Sigmoid colon (tissue), 7 donors: ENCODE results near the gene PRKCA. TPM values are rescaled to one million over a fixed set of nuclear protein-coding genes. Genes with fewer than 3 reads are reported as not detected.
"Not testable (repeated sequence)": the region's sequence is repeated elsewhere in the genome, so short reads cannot be mapped to it uniquely, and the experiment has no call there.

ENCODE experiments used
- DNase-seq: peaks from one replicate; pipeline ENCODE4 v3.0.0-alpha.2; 2019
- H3K27ac ChIP-seq, 4 donors: fragments of 200-600 bp; sonication (generic); one replicate each; pipeline ENCODE4 v1.5.1; 2016 to 2019; ENCODE audit warnings: mild to moderate bottlenecking in 1 of 4
- H3K27me3 ChIP-seq, 3 donors: fragments of 200-600 bp; sonication (generic); one replicate each; pipeline ENCODE4 v1.5.1; 2019; ENCODE audit warnings: mild to moderate bottlenecking in 1 of 3
- H3K36me3 ChIP-seq, 4 donors: fragments of 200-600 bp; sonication (generic); one replicate each; pipeline ENCODE4 v1.5.1; 2016 to 2019
- H3K4me1 ChIP-seq, 4 donors: fragments of 200-600 bp; sonication (generic); one replicate each; pipeline ENCODE4 v1.5.1; 2017 to 2019
- H3K4me3 ChIP-seq, 4 donors: fragments of 200-600 bp; sonication (generic); one replicate each; pipeline ENCODE4 v1.5.1; 2017 to 2019; ENCODE audit warnings: mild to moderate bottlenecking in 2 of 4, moderate library complexity in 1 of 4
- H3K9me3 ChIP-seq, 4 donors: fragments of 200-600 bp in 3 of 4; sonication (generic) in 3 of 4; one replicate each; pipeline versions ENCODE4 v1.5.1 to v1.6.1; 2013 to 2019
- EP300 ChIP-seq, 4 donors: sonication (generic); formaldehyde crosslinking; IDR thresholded peaks; one replicate each; pipeline ENCODE4 v1.6.1; 2017; ENCODE audit warnings: antibody characterized with exemption in 4 of 4
- POLR2A ChIP-seq, 2 donors: fragments of 450-650 bp; IDR thresholded peaks; one replicate each; pipeline ENCODE4 v1.6.1; 2016; ENCODE audit warnings: antibody characterized with exemption in 2 of 2, mild to moderate bottlenecking in 2 of 2, moderate library complexity in 2 of 2
- POLR2AphosphoS5 ChIP-seq, 4 donors: sonication (generic); formaldehyde crosslinking; IDR thresholded peaks; one replicate each; pipeline ENCODE4 v1.6.1; 2017; ENCODE audit warnings: antibody characterized with exemption in 4 of 4
- WGBS, 2 donors: extraction: QIAGEN DNeasy Blood & Tissue Kit; methylation state at CpG; one replicate each; pipeline ENCODE4 v1.1.7; 2013; 5-methylcytosine and 5-hydroxymethylcytosine counted together
- intact Hi-C: fragments of 100-400 bp; cut with DNase I; formaldehyde crosslinking; loops from one replicate; pipeline ENCODE4 v1.15.1; 2023
- polyA plus RNA-seq, 3 donors: library from polyadenylated mRNA; stranded (reverse); fragments of 200-250 nt; gene quantifications; one replicate each; pipeline ENCODE4 v1.2.3, GENCODE V29; 2013
- total RNA-seq, 4 donors: library from RNA; depleted of rRNA; stranded (reverse); fragments of >200 nt; gene quantifications; one replicate each; pipeline ENCODE4 v1.1.0, GENCODE V29; 2016
- TF ChIP-seq, protein P1 (sequence below), 4 experiments: fragments of 450-650 bp in 3 of 4; fragments of 200-600 bp in 1 of 4; IDR thresholded peaks; one replicate each; pipeline ENCODE4 v1.5.1; 2016 to 2019; ENCODE audit warnings: antibody characterized with exemption in 4 of 4, mild to moderate bottlenecking in 3 of 4, moderate library complexity in 2 of 4
- donor health status: healthy with polysubstance abuse.
- donor health status: Bipolar disorder and iron deficiency.
- donor health status: healthy.

The PRKCA gene
- total and polyA plus RNA-seq, 7 donors = 6.6 to 58.4 (median 42.6) TPM

DNA sequence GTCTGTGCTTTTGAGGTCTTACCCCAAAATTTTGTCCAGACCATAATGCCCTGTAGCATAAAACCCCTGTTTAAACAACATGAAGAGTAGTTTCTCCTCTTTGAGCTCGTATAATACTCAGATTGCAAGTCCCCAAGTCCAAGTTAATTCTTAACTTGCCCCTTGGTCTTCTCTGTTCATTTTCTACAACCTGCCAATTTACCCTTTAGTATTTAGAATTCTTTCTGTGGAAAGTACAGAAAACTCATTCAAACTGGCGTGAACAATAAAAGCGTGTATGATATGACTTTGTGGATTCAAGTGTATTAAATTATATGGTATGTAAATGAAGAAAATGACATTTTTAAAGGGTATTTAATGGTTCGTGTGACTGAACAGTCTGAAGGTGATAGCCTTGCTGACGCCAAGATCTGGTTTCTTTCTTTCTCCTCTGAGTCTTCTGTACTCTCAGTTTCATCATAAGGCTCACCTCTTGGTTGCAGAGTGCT lies 185.6 kb downstream of the PRKCA start:
- no peaks in the 10 kb centered on the region for H3K36me3 ChIP-seq
- 15 to 70% methylated on average over 5 of the region's 5 CpGs for WGBS, 2 donors
- H3K27me3 ChIP-seq = no peaks in the 10 kb centered on the region
- H3K27ac ChIP-seq = no peak overlapping the region
- no peak for DNase-seq
- peaks cover 0 to 12% (median 1%) of the 10 kb centered on the region in 4 donors for H3K4me1 ChIP-seq
- H3K4me3 ChIP-seq = no peak overlapping the region
- H3K9me3 ChIP-seq = no peaks in the 10 kb centered on the region
- TF ChIP-seq POLR2A (IDR thresholded peaks at IDR 0.05) = no peak
- TF ChIP-seq, protein P1, sequence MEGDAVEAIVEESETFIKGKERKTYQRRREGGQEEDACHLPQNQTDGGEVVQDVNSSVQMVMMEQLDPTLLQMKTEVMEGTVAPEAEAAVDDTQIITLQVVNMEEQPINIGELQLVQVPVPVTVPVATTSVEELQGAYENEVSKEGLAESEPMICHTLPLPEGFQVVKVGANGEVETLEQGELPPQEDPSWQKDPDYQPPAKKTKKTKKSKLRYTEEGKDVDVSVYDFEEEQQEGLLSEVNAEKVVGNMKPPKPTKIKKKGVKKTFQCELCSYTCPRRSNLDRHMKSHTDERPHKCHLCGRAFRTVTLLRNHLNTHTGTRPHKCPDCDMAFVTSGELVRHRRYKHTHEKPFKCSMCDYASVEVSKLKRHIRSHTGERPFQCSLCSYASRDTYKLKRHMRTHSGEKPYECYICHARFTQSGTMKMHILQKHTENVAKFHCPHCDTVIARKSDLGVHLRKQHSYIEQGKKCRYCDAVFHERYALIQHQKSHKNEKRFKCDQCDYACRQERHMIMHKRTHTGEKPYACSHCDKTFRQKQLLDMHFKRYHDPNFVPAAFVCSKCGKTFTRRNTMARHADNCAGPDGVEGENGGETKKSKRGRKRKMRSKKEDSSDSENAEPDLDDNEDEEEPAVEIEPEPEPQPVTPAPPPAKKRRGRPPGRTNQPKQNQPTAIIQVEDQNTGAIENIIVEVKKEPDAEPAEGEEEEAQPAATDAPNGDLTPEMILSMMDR (IDR thresholded peaks at IDR 0.05) = no peak
- TF ChIP-seq POLR2AphosphoS5 (IDR thresholded peaks at IDR 0.05) = no peak
- intact Hi-C loops = no loop called here

DNA sequence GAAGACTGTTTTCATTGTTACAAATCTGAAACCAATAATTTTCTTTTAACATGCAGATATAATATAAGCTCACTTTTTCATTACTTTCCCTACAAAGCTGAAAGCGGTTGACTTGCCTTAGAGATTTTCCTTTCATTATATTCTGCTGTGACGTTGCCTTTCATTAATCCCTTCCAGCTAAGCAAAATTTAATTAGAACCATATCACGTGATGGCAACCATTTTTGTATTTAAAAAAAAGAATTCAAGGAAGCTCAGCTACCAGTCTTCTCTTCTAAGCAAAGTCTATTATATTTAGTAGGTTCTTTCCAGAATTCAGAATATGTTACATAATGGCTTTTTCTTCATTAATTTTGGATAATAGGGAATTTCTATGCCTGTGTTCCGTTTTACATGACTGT lies 186.5 kb downstream of the PRKCA start:
- Histone ChIP-seq H3K9me3 (no peaks in the 10 kb centered on the region), H3K27me3 (no peaks in the 10 kb centered on the region), H3K4me3 (no peak overlapping the region), H3K27ac (no peak overlapping the region), H3K4me1 (peaks cover 0 to 12% (median 4%) of the 10 kb centered on the region in 4 donors), H3K36me3 (no peaks in the 10 kb centered on the region)
- DNase-seq = no peak
- WGBS, 2 donors = 89 to 93% methylated on average over 4 of the region's 4 CpGs
- TF ChIP-seq POLR2A (IDR thresholded peaks at IDR 0.05) (no peak), EP300 (IDR thresholded peaks at IDR 0.05) (no peak), POLR2AphosphoS5 (IDR thresholded peaks at IDR 0.05) (no peak)
- TF ChIP-seq, protein P1 (IDR thresholded peaks at IDR 0.05) = no peak
- intact Hi-C loops = no loop called here

DNA sequence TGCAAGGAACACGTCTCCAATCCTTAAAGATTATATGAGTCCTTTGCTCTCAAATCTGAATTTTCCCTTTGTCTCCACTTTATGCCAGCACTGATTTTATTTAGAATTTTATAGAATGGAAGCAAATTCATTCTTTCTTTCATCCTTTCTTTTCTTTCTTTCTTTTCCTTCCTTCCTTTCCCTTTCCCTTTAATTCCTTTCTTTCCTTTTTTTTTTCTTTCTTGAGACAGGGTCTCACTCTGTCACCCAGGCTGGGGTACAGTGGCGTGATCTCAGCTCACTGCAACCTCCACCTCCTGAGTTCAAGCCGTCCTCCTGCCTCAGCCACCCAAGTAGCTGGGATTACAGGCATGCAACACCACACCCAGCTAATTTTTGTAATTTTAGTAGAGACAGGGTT lies 187.2 kb downstream of the PRKCA start:
- H3K36me3 ChIP-seq, H3K27ac ChIP-seq, H3K27me3 ChIP-seq, H3K4me3 ChIP-seq, H3K9me3 ChIP-seq, DNase-seq, intact Hi-C loops: not testable (repeated sequence)
- H3K4me1 ChIP-seq = peaks cover 0 to 12% (median 4%) of the 10 kb centered on the region in 4 donors
- 94% methylated on average over 3 of the region's 3 CpGs for whole genome bisulfite sequencing, 2 donors

DNA sequence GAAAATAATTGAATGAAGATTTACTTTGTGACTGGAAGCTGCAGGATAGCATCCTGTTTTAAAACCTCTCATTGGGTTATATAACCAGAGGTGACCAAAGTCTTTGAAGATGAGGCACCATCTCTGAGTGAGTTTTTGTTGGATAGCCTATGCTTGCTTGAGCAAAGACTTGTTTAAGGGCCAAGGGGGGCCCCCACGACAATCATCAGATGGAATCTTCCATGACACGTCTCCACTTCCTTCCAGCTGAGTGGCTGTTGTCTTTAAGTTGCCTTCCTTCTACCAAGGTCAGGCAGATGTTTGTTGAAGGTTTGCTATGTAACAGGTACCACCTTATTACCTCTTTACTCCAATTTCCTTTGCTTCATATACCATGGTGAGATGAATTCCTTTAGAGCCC lies 188.8 kb downstream of the PRKCA start:
- no peak overlapping the region for H3K27ac ChIP-seq
- intact Hi-C loops = no loop called here
- peaks cover 0 to 17% (median 9%) of the 10 kb centered on the region in 4 donors for H3K4me1 ChIP-seq
- WGBS, 2 donors = 76 to 95% methylated on average over 2 of the region's 2 CpGs
- H3K36me3 ChIP-seq = no peaks in the 10 kb centered on the region
- no peaks in the 10 kb centered on the region for H3K9me3 ChIP-seq
- no peak overlapping the region for H3K4me3 ChIP-seq
- DNase-seq = no peak
- H3K27me3 ChIP-seq = no peaks in the 10 kb centered on the region
- TF ChIP-seq, protein P1 (IDR thresholded peaks at IDR 0.05) = no peak
- TF ChIP-seq EP300 (IDR thresholded peaks at IDR 0.05) (no peak), POLR2A (IDR thresholded peaks at IDR 0.05) (no peak), POLR2AphosphoS5 (IDR thresholded peaks at IDR 0.05) (no peak)

DNA sequence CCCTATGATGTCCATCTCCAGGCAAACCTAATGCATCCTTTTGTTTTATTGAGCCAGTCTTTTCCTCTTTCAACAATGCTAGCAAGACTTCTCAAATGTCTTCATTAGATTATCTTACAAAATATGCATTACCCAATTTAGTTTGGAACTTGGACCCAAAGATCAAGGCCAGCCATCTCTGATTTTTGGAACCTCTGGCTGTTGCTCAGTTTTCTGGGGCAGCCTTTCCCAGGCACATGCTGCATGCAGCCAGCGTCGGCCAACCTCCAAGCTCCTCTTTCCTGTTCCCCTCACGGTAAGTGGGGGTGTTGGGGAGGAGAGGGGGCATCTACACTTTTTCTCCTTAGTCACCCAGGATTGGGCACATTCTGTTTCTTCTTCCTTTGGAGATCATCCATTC lies 189.3 kb downstream of the PRKCA start:
- H3K4me3 ChIP-seq = no peak overlapping the region
- no peak for DNase-seq
- no peaks in the 10 kb centered on the region for H3K27me3 ChIP-seq
- TF ChIP-seq POLR2A (IDR thresholded peaks at IDR 0.05) (no peak), EP300 (IDR thresholded peaks at IDR 0.05) (no peak), POLR2AphosphoS5 (IDR thresholded peaks at IDR 0.05) (no peak)
- TF ChIP-seq, protein P1 (IDR thresholded peaks at IDR 0.05) = no peak
- H3K9me3 ChIP-seq = no peaks in the 10 kb centered on the region
- peaks cover 0 to 21% (median 13%) of the 10 kb centered on the region in 4 donors for H3K4me1 ChIP-seq
- intact Hi-C loops = no loop called here
- no peak overlapping the region for H3K27ac ChIP-seq
- 95 to 96% methylated on average over 3 of the region's 3 CpGs for WGBS, 2 donors
- H3K36me3 ChIP-seq = no peaks in the 10 kb centered on the region
